DND-41 (cell line): ENCODE results near the gene DNAI4.

ENCODE experiments used
- CTCF ChIP-seq: IDR thresholded peaks from 2 replicates; pipeline ENCODE4 v1.5.1; 2012; ENCODE audit warnings: borderline replicate concordance, low read length, moderate library complexity, mild to moderate bottlenecking; ENCODE audit not compliant: poor library complexity, severe bottlenecking; ENCODE audit errors: extremely low read depth
- EZH2 ChIP-seq: IDR thresholded peaks from 3 replicates; pipeline ENCODE4 v1.6.1; 2012; ENCODE audit warnings: borderline replicate concordance, low read depth, mild to moderate bottlenecking, moderate library complexity, low read length, inconsistent platforms; ENCODE audit not compliant: severe bottlenecking

- TF ChIP-seq CTCF (no peak), EZH2 (no peak)
Measured at GRCh38 chr1:66933887-66934700, 9.4 kb upstream of the DNAI4 start.
